ENCODE results near the gene CHMP4B.

- TF ChIP-seq OSR1 (CRISPR knock-in tag; IDR thresholded peaks at IDR 0.05) = no peak
- no peak for TF ChIP-seq PATZ1 (CRISPR knock-in tag; IDR thresholded peaks at IDR 0.05; ENCODE audit: borderline replicate concordance)
- no peak for TF ChIP-seq POU6F1 (CRISPR knock-in tag; IDR thresholded peaks at IDR 0.05; ENCODE audit: borderline replicate concordance, low read depth)
- TF ChIP-seq ISL1 (CRISPR knock-in tag; IDR thresholded peaks at IDR 0.05) = no peak
- no peak for TF ChIP-seq ZFP30 (CRISPR knock-in tag; IDR thresholded peaks at IDR 0.05)
- TF ChIP-seq ZNF8 (CRISPR knock-in tag; IDR thresholded peaks at IDR 0.05) = no peak
- TF ChIP-seq TCF4 (CRISPR knock-in tag; IDR thresholded peaks at IDR 0.05; ENCODE audit: borderline replicate concordance) = no peak
- no peak for TF ChIP-seq ZNF565 (CRISPR knock-in tag; conservative IDR thresholded peaks at IDR 0.05; ENCODE audit: low read depth)
- no peak for TF ChIP-seq PPARA (CRISPR knock-in tag; IDR thresholded peaks at IDR 0.05; ENCODE audit: borderline replicate concordance)
Measured at GRCh38 chr20:33827634-33828325, 16.6 kb downstream of the CHMP4B start.
